HUDEP-2 (cell line): ENCODE data around the gene KCNJ12.
"Not testable (repeated sequence)": the region's sequence is repeated elsewhere in the genome, so short reads cannot be mapped to it uniquely, and the experiment has no call there.

Experiments
- DNase-seq, 76 experiments: peaks; one replicate each; lab custom pipeline; 2025; ENCODE audit not compliant: unreplicated experiment in 76 of 76; lab: John Stamatoyannopoulos, UW

Gene KCNJ12

DNA sequence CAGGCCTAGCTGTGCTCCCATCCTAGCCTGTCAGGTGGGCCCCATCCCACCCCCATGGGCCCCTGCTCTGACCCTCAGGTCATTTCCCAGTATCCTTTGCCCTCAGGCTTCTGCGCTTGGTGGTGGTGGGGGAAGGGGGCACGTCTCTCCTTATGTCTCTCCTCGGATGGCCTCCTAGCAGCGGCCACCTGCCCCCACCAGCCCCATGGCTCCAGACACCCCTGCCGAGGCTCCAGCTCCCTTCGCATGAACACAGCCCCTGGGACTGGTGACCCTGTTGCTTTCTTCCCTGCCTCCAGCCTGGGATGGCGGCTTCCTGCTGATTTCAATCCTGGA lies 27.3 kb upstream of the KCNJ12 start:
- DNase-seq: not testable (repeated sequence)

DNA sequence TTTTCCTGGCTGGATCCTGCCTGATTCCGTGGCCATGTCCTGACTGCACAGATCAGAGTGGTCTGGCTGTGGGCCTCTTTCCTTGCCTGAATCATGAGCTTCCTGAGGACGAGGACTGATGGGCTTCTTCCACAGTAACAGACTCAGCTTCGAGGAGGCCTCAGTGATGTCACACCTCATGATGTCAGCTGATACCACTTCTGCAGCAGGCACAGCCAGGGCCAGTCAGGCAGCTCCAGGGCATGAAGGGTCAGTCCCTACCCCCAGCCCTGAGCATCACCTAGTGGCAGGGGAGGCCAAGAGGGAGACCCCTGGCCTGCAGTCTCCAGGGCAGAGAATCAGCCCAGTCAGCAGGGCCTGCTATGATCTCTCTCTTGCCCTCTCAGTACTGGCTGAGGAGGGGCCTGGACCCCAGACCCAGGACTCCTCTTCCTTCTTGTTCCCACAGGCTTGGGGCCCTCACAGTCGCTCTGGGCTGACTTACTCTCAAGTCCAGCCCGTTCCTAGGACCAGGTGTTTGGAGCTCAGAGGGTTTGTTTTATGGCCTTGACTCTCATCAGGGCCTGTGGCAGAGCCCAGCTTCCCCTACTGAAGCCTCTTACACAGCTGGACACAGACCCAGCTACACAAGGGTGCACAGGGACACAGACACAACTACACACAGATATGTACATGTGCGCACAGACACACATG lies 26.7 kb upstream of the KCNJ12 start:
- not testable (repeated sequence) for DNase-seq

DNA sequence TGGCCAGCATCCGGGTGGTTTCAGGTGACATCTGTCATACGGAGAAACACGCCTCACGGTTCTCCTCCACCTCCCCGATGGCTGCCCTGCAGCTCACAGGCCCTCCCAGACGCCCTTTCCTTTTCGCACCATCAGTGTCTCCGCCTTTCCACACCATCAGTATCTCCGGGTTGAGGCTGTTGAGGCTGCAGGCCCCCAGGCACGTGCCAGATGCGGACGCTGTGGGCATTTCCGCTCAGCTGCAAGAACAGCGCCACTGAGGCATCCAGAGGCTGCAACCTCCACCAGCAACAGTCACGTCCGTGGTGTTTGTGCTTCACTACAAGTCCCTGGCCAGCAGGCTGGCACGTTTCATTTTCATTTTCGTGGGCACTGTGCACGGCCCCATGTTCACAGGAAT lies 25.7 kb upstream of the KCNJ12 start:
- DNase-seq: not testable (repeated sequence)

DNA sequence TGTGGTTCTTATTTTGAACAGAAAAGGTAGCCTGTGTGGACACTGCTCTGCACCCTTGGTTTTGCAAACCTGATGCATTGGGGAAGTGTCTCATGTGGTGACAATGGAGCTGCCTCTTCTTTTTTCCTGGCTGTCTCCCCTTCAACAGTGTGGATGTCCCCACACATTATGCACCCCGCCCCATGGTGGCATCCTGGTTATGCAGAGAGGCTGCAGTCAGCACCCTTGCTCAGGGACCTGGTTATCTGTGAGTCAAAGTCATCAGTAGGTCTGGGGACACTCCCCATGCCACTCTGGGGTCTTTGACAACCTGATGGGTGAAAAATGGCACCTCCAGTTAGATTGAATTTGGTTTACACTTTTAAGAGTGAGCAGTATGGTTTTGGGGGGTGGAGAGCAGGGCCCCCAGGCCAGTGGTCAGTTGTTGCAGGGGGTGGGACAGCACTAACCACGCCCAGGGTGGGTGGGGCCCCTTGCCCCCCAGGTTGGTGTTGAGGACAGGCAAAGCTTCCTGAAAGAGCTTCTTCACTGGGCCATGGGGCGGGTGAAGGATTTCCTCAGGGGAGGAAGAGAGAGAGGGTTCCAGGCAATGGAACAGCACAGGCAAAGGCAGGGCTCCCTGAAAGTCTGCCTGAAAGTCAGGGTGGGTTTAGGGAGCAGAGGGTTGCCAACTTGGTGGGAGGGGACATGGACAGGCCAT lies 24.6 kb upstream of the KCNJ12 start:
- no peak for DNase-seq

DNA sequence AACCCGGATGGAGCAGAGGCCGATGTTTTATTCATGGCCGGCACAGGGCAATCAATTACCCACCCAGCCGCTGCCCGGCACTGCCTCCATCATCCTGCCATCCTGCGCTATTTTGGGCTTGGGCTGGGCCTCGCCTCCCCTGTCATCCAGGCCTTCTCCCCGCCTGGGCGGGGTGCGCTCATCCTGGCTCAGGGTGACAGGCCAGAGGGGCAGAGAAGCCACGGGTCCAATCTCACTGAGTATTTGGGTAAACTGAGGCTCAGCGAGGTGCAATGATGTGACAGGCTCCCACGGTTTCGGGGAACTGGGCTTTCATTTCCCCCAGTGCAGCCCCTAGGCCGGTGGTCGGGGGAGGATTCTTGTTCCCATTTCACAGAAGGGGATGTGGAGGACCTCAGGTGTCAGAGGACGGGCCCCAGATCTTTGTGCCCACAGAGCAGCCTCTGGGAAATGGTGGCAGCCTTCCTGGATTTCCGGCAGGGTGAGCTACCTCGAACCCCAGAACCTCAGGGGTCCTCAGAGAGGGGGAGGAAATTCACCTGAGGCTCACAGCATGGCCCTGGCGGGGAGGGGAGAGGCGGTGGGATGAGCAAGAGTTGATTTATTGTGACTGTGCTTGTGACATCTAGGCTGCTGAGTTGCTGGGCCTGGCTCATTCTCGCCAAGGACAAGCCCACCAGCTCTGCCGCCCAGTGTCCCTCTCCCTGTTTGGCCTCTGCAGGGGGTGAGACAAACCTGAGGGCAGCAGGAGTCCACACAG lies 23.8 kb upstream of the KCNJ12 start:
- no peak for DNase-seq

DNA sequence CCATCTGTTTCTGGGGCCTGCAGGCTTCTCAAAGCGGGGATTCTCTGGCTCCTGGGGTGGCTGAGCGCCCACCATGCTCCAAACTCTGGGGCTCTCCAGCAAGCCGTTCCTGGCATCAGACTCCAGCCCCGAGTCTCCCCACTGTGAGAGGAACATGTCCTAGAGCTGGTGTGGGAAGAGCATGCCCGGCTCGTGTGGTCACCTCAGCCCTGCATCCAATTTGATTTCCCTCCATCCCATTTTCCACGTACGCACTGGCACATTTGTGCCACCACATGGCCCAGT lies 23.2 kb upstream of the KCNJ12 start:
- no peak for DNase-seq

DNA sequence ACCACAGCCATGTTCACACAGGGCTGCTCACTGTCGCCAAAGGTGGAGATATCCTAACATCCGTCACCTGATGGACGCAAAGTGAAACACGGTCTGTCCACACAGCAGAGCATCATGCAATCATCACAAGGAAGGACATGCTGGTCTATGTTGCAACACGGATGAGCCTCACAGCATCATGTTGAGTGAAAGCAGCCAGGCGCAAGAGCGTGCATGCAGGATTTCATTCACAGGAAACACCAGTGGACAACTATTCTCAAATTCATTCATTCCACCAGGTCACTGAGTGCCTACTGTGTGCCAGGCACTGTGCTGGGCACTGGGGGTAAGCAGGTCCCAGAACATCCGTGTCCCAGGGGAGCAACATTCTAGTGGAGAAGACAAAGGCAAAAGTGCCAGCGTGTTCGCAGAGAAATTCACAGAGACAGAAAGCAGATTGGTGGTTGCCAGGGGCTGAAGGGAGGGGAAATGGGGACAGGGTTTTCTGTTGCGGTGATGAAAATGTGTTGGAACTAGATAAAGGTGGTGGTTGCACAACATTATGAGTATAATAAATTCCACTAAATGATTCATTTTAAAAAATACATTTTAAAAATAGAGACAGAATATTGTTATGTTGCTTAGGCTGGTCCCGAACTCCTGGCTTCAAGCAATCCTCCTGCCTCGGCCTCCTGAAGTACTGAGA lies 22.7 kb upstream of the KCNJ12 start:
- no peak for DNase-seq

DNA sequence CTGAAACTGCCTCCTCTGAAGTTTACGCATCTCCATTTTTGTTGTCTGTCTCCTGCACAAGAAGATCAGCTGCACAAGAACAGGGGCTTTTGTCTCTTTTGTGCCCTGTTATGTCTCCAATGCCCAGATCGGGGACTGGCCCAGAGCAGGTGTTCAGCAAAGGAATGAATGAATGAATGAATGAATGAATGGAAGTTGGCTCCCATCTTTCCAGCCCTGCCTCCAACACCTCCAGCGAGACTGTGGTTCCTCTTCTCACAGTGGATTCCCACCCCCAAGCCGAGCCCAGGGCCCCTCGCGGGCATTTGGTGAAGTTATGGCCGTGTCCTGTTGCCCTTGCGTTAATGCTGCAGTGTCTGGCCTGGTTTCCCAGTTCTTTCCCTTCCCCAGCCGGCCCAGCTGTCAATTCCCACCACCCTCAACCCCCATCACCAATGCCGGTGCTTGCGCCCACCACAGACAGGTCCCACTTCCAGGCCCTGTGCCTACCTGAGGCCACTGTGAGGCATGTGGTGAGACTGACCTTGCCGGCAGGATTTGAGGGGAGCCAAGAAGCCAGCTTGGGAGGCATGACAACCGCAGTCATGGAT lies 21.3 kb upstream of the KCNJ12 start:
- no peak for DNase-seq

DNA sequence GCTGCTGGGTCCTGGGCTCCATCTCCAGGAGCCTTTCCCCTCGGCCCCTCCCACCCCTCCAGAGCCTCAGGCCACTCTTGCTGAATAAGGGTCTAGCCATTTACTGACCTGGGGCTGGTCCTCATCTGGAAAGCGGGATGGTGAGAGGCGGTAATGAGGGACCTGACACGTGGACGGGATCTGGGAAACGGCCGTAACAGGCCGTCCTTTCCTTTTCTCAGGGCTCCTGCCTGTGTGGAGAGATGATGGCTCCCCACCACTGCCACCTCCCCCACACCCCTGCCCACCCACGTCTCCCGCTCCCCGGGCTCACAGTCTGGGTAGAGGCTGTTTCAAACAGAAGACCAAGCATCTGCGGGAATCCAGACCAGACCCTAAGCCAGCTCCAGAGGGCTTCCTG lies 20.6 kb upstream of the KCNJ12 start:
- DNase-seq: no peak

DNA sequence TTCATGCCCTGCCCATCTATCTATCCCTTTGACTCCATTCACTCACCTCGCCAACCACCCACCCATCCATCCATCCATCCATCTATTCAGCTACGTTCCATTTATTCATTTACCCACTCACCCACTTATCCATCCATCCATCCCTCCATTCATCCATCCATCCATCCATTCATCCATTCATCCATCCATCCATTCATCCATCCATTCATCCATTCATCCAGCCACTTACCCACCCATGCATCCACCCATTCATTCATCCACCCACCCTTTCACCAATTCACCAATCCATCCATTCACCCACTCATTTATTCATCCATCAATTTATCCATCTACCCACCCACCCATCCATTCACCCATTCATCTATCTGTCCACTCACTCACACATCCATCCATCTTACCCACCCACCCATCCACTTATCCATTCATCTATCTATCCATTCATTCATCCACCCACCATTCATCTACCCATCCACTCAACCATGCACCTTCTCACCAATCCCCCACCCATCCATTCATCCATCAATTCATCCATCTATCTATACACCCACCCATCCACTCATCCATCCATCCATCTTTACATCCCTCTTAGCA lies 19.5 kb upstream of the KCNJ12 start:
- DNase-seq: no peak

DNA sequence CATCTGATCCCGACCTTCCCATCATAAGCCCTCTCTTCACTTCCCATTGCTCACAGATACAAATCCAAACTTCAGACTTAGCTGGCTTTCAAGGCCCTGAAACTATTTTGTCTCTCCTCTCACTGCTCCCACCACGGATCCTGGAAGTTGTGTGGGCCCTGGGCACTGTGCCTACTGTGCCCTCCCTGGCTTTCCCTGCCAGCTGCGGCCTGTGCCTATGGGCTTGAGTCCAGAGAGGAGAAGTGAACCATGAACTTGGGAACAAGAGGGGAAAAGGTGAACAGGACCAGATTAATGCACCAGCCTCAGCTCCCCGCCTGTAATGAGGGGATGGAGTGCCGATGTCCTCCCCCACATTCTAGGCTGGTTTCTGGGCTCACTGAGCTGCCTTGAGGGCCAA lies 18.9 kb upstream of the KCNJ12 start:
- no peak for DNase-seq

DNA sequence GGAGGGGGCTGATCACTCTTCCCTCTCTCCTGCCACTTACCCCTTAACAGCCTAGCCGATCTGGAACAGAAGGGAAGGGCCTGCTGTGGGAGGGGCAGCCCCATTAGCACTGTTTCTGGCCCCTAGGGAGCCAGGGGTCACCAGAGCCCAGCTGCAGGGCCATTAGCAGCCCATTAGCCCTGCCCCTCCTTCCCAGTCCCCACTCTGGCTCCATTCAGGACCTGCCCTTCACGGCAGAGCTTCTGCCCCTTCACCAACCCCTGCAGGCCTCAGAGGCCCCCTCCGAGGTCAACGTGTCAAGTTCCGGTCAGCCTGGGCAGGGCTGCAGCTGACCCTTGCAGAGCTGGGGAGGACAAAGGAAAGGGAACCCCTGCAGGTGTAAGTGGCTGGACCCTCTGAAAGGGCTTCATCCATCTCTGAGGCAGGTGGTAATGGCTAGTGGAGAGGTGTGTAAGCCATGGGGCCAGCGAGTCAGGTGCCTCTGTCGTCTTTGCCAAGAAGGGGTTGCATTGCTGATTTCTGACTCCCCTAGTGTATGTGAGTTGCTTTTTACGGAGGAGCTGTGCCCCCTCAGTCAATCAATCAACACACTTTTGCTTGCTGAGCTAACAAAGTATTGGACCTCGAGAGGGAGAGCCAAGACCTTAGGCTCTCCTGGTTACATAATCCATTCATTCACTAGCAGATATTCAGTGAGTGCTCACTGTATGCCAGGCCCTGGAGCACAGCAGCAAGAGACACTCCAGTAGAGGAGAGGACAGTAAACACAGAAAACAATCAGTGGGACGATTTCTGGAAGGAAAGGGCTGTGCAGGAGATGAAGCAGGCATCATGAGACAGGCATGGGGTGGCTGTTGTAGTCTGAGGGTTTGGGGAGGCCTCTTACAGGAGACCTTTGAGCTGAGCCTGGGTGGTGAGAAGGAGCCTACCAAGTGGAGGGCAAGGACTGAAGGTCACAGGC lies 18.2 kb upstream of the KCNJ12 start:
- no peak for DNase-seq

DNA sequence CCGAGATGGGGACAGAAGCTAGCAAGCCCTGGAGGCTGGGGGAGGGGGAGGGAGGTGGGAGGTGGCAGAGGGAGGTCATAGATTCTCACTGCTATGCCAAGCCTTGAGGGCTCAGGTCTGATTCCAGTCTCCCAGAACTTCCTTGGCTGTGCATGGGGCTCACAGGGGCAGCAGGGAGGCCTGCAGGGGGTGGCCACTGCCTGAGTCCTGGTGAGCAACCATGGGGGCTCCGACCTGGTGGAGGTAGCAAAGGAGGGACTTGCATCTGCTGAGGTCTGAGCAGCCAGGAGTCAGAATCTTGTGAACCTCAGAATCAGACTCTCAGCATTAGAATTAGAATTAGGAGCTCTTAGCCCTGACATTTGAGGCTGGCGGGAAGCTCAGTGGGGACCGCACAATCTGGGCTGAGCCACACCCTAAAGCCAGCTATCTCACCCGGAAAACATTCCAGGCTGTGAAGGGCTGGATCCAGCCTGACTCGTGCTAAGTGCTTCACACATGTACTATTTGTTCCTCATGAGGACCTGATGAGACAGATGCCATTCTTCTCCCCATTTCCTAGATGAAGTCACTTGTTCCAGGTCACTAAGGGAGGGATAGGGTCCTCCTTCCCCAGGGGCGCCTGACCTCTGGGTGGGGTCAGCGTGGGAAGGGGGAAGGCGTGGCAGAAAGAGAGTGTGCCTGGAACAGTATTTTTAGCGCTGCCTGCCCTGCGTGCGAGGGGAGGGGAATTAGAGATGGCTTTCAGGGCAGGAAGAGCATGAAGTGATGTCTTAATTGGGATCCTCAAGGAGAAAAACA lies 17.3 kb upstream of the KCNJ12 start:
- DNase-seq: no peak

DNA sequence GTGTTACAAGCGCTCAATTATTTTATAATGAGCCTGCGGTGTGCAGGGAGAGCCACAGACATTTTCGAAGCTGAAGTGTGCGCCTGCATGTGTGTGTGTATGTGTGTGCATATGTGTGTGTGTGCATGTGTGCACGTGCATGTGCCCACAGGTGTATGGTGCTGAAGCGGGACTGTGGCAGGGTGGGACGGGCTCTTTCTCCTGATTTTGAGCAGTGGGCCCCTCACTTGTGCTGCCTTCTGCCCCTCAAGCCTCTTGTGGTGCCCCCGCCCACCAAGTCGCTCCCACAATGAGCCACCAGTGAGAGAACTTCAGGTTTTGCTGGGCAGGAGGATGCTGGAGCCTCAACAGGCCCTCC lies 16.7 kb upstream of the KCNJ12 start:
- DNase-seq: no peak

DNA sequence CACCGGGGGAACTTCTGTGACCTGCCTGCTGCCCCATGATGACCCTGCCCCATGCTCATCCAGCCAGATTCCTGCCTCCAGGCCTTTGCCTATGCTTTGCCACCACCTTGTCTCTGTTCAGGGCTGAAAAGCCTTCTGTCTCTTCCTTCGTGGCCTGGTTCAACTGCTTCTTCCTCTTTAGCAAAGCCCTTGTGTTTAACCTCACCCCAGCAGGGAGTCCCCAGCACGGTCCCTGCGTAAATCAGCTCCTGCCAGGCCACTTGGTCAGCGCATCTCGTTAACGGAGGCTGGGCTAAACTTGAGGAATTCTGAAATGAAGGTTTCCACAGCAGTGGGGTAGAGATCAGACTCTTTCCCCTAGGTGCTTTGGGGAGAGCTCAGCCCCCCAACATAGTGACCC lies 16.1 kb upstream of the KCNJ12 start:
- no peak for DNase-seq

DNA sequence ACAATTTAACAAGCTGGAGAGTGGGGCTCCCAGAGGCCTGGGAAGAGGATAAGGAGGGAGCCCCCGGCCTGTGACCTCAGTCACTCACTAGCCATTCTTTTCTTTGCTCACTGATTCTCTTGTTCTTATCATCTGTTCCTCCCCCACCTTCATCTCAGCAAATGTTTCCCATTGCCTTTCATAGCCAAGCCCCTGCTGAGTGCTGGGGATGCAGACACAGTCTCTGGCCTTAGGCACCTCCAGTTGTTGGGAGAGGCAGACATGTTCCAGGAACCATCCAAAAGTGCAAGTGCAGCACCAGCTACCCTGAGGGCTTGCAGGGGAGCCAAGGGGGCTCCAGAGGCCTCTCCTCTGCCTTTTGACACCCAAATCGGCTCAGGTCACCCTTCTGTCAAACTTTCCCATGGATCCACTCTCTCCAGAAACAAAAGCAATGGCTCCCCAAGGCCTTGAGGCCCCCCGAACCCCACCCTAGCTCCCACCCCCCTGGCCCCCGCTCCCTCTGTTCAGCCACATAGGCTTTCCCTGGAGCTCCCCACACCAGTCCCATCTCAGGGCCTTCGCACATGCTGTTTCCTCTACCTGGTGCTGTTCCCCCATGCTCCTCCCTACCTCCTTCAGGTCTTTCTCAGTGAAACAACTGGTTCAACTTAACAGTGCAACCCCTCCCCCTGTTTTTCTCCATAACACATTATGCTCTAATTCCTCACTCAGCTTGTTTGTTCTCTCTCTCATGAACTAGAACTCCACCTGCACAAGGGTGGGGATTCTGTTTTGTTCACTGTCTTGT lies 14.9 kb upstream of the KCNJ12 start:
- no peak for DNase-seq

DNA sequence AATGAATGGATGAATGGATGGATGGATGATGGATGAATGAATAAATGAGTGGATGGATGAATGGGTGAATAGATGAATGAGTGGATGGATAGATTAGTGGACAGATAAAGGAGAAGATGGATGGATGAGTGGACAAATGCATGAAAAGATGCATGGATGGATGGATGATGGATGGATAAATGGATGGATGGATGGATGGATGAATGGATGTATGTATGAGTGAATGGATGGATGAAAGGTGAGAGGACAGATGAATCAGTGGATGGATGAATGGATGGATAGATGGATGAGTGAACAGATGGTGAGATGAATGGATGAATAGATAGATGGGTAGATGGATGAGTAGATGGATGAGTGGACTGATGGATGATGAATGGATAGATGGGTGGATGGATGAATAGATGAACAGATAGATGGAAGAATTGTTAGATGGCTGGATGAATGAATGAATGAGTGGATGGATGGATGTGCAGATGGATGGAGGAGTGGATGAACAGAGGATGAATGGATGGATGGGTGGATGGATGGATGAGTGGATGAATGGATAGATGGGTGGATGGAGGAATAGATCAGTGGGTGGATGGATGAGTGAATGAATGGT lies 13.7 kb upstream of the KCNJ12 start:
- DNase-seq: no peak
